ENCODE measurements around the gene CLC. TPM values are rescaled to one million over a fixed set of nuclear protein-coding genes. Genes with fewer than 3 reads are reported as not detected.

CLC gene
- total and polyA plus RNA-seq, 2 of the 8 experiments (the other 6 are each of a cell fraction or from before 2014, with no cell fraction given) = 6.4 to 12.4 TPM

- Histone ChIP-seq H3K4me3 (ENCODE audit: extremely low read depth in 1 of 4, insufficient read depth in 2 of 4, low read depth in 3 of 4, low read length in 4 of 4) (no peak overlapping the region), H3K79me2 (ENCODE audit: control insufficient read depth in 1 of 2, insufficient read depth in 2 of 2, low read length in 2 of 2) (no peaks in the 10 kb centered on the region), H3K23ac (ENCODE audit: insufficient read length) (no peak overlapping the region), H3K79me1 (ENCODE audit: low read depth, low read length) (no peaks in the 10 kb centered on the region), H4K91ac (replicated peaks; ENCODE audit: insufficient read length, low read length) (no peak overlapping the region), H3K23me2 (ENCODE audit: low read depth, low read length) (no peaks in the 10 kb centered on the region), H3K18ac (ENCODE audit: extremely low read depth, low read length) (no peak overlapping the region), H2BK15ac (ENCODE audit: low read length) (no peak overlapping the region), H3K9me3 (ENCODE audit: insufficient read depth in 2 of 2, low read depth in 1 of 2, low read length in 1 of 2) (no peaks in the 10 kb centered on the region), H3K56ac (replicated peaks; ENCODE audit: insufficient read length, low read depth, low read length) (no peak overlapping the region), H3K4me1 (replicated peaks in 1 of 4; ENCODE audit: control insufficient read depth in 3 of 4, insufficient read depth in 4 of 4, low read length in 3 of 4) (no peaks in the 10 kb centered on the region), H4K20me1 (replicated peaks in 1 of 2; ENCODE audit: control insufficient read depth in 1 of 2, insufficient read depth in 2 of 2, low read length in 2 of 2) (no peaks in the 10 kb centered on the region), H2BK120ac (replicated peaks; ENCODE audit: low read depth, low read length) (no peak overlapping the region), H4K5ac (ENCODE audit: insufficient read length, low read depth, low read length) (no peak overlapping the region), H2AK5ac (ENCODE audit: low read depth, low read length) (no peak overlapping the region), H3K4me2 (ENCODE audit: insufficient read depth in 1 of 2, low read depth in 2 of 2, low read length in 2 of 2) (no peak overlapping the region), H2AFZ (ENCODE audit: low read length) (no peak overlapping the region), H2BK5ac (ENCODE audit: low read depth, low read length) (no peak overlapping the region), H2BK20ac (ENCODE audit: low read length) (no peak overlapping the region), H3K36me3 (ENCODE audit: control insufficient read depth in 2 of 4, insufficient read depth in 4 of 4, low read length in 3 of 4) (no peaks in the 10 kb centered on the region), H2BK12ac (ENCODE audit: low read depth, low read length) (no peak overlapping the region), H3K14ac (ENCODE audit: insufficient read length) (no peak overlapping the region), H3K9ac (replicated peaks in 1 of 4; ENCODE audit: extremely low read depth in 1 of 4, low read depth in 3 of 4, low read length in 3 of 4) (no peak overlapping the region), H3K4ac (replicated peaks; ENCODE audit: insufficient read length, low read depth, low read length) (no peak overlapping the region), H3K27me3 (replicated peaks in 1 of 4; ENCODE audit: control insufficient read depth in 3 of 4, extremely low read depth in 1 of 4, insufficient read depth in 3 of 4, low read length in 3 of 4) (no peaks in the 10 kb centered on the region), H3K27ac (ENCODE audit: low read depth, low read length) (no peak overlapping the region), H4K8ac (ENCODE audit: extremely low read depth, insufficient read depth, low read length) (no peak overlapping the region)
- WGBS, 2 experiments (ENCODE audit: extremely low coverage in 1 of 2, insufficient coverage in 1 of 2, insufficient read length in 1 of 2, insufficient replicate concordance in 2 of 2, low coverage in 1 of 2, low lambda C conversion rate in 2 of 2, missing lambda C conversion rate in 1 of 2) = 91% methylated on average over 5 of the region's 5 CpGs; no CpG with 5 or more reads in 1 of the 2 experiments
- DNase-seq (ENCODE audit: low read depth in 1 of 2, low spot score in 2 of 2) = no peak
- CTCF ChIA-PET (ENCODE audit: partially characterized antibody) = no interaction called here
- POLR2A ChIA-PET (ENCODE audit: partially characterized antibody) = no interaction called here
- TF ChIP-seq PHF8 (conservative IDR thresholded peaks at IDR 0.05; ENCODE audit: low read depth, low read length) (no peak), USF2 (IDR thresholded peaks at IDR 0.05; ENCODE audit: low read length) (no peak), CREB1 (IDR thresholded peaks at IDR 0.05) (no peak), CEBPB (IDR thresholded peaks at IDR 0.05; ENCODE audit: low read depth, low read length) (no peak), MAX (IDR thresholded peaks at IDR 0.05) (no peak), SAP30 (IDR thresholded peaks at IDR 0.05; ENCODE audit: insufficient read depth, insufficient replicate concordance, low read length) (no peak), KDM4A (IDR thresholded peaks at IDR 0.05; ENCODE audit: low read depth, low read length, severe bottlenecking) (no peak), RAD21 (IDR thresholded peaks at IDR 0.05 in 1 of 2, conservative IDR thresholded peaks at IDR 0.05 in 1 of 2; ENCODE audit: low read depth in 2 of 2, low read length in 2 of 2) (no peak), NRF1 (IDR thresholded peaks at IDR 0.05; ENCODE audit: low read depth, low read length) (no peak)
- no peak for FAIRE-seq
Observed at GRCh38 chr19:39709026-39709872, 28.6 kb downstream of the CLC start.
